A172 (cell line): Measurements from ENCODE around the gene NRG3. TPM values are rescaled to one million over a fixed set of nuclear protein-coding genes. Genes with fewer than 3 reads are reported as not detected.

Experiments used
- DNase-seq: peaks from one replicate; pipeline ENCODE4 v3.0.0-alpha.2; 2015; ENCODE audit warnings: low spot score
- total RNA-seq: library from RNA; depleted of rRNA; stranded (reverse); fragments of >200 nt; shearing (Covaris generic); gene quantifications from 2 replicates; pipeline ENCODE4 v1.2.3, GENCODE V29; 2014

The NRG3 gene
- total RNA-seq, 1 experiment from 2014 or later, result 0.16 TPM

DNA sequence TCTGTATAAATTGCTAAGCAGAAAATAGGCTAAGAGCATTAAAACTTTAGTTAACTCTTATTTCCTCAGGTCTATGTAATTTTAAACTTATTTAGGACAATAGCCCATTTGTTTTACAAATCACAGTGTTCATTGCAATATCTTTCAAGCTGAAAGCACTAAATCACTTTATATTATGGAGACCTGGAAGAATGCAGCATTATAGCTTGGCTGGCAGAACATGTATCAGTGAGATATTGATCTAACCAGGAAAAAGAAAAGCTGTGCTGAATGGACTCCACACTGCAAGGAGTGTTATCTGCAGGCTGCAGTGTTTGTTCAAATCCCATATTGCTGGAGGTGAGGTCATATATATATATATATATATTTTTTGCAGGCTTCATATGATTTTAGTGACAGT is 517.5 kb downstream of the NRG3 start:
- DNase-seq, result no peak

DNA sequence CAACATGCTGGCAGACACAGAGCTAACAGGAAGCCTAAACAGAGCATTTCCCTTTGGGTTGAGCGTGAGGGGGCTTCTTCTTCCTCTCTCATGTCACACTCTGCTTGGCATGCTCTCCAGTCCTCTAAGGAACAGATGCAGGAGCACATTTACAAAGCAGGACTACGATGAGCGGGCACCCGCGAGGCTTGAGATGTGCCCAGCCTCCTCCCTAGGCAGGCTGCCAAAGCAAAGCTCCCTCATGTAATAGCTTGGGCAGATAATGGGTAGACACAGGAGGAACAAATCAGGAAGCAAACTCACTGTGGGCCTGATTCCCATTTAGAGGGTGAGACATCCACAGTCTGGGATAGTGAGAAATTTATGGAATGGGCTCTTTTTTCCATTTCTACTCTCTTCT is 519.1 kb downstream of the NRG3 start:
- DNase-seq, result no peak

DNA sequence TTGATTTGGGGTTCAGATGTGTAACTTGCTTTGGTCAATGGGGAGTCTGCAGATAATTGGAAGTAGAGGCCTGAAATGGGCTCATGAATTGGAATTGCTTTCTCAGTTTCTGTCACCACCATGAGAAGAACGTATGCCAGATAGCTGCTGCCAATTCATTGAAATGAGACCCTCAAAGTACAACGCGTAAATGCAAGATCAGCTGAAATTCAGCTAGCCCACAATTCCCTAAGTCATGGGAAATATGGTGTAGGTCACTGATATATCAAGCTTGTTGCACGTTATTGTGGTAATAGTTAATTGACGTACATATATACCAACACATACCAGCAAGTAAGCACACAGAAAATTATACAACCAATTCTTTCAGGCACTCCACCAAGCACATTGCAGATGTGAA is 520.0 kb downstream of the NRG3 start:
- no peak for DNase-seq

DNA sequence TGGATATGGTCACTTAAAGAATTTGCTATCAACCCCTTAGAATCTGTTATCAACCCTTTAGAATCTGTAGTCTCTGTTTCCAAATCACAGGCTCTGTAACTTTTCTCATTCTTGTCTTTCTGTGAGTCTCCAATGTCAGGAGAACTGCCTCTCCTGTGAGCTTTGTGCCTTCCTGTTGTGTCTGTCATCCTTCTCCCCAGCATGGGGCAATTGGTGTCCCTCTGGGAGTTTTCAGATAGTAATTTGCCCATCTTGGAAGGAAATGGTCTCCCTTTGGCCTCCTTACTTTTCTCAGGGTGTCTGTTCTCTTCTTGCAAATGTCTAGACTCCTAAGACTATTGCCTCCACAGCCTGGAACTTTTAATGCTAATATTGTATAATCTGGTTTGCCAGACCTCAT is 521.9 kb downstream of the NRG3 start:
- DNase-seq, result no peak

DNA sequence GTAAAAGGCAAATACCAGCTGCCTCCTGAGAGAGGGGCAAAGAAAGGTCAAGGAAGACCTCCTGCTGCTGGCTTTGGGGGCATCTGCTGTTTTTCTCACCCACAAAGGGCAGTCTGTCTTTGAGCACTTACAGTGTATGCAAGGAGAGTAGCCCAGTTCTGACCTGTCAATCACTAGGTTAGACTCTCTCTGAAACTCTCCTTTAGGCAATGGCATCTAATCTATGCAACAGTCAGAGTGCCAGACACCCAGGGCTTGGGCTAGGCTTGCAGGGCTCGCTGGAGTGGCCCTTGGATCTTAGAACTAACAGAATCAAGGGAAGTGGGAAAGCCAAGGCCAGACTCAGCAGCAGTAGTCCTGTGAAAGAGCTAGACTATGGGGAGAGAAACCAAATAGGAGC is 522.9 kb downstream of the NRG3 start:
- DNase-seq, result no peak

DNA sequence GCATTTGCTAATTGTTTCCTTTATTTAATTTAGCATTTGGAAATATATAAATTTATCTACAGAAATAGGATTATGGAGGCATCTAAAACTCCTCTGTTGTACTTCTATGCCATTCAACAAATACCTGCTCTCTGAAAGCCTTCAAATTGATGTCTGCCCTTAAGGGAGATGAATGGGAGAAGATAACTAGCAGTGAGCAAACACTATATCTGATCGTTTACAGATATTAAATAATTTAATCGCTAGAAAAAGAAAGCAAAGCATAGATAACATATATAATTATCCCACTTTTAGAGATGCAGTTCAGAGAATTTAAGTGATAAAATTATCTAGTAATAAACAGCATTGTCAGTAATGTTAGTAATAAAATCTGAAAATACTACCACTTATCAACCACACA is 524.9 kb downstream of the NRG3 start:
- no peak for DNase-seq

DNA sequence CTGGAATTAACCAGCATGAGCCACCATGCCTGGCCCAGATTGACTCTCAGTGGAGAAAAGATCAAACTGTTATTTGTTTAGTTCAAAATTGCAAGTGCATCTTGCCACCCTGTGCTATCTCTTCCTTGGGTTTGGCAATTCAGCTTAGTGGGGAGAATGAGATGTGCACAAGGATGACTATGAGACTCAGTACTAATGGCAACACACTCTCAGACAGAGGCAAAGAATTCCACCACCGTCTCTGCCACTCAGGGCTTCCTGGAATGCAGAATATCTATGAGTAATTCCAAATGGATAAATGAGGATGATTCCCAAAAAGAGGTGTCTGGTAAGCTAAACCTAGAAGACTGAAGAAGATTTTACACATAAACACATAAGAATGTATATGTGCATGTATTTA is 525.8 kb downstream of the NRG3 start:
- DNase-seq, result no peak

DNA sequence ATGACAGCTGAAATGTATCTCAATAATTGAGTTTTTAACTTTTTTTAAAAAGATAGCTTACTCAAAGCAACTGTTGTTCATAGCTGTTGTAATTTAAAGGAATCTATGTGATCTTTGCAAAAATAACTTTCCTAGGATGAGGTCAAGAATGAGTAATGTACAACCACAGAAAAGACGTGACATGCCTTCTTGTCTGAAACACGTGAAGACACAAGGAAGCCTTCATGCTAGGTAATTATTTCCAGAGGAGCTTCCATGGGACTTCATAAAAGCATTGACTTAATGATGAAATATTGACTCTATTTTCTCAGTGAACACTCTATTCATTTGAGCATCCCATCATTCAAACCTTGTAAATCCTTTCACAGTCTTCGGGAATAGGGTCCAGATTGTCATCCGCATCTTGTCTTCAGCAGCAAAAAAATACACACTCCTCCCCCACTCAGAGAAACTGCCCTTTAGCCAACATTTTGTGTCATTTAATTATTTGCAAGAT is 528.0 kb downstream of the NRG3 start:
- DNase-seq, result no peak

DNA sequence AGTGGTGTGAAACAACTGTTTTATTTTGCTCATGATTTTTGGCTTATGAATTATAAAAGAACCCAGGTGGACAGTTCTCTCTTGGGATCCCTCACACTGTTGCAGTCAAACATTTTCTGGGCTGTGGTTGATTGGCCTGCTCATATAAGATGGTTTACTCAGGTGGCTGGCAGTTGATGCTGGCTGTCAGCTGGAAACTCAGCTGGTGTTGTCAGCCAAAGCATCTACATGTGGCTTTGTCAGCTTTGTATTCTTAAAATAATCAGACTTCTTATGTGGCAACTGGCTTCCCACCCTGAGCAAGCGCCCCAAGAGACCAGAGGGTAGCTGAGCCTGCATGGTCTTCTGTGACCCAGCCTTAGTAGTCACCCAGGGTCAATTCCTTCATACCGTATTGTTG is 534.7 kb downstream of the NRG3 start:
- DNase-seq, result no peak

DNA sequence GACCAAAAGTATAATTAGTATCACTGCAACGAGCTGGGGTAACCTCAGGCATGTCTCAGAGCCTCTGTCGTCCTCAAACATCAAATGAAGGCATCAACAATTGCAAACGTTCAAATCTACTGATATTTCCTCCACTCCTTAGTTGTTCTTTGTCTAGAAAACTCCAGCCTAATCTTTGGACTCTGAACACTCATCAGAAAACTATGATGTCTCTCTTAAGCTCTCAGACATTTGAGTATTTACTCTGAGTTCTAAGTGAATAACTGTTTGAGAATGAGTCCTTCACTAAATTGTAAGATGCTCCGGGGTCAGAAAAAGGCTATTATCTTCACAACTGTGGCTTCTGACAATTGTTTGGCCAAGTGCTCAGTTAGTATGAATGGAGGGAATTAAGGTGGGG is 536.4 kb downstream of the NRG3 start:
- DNase-seq, result no peak

DNA sequence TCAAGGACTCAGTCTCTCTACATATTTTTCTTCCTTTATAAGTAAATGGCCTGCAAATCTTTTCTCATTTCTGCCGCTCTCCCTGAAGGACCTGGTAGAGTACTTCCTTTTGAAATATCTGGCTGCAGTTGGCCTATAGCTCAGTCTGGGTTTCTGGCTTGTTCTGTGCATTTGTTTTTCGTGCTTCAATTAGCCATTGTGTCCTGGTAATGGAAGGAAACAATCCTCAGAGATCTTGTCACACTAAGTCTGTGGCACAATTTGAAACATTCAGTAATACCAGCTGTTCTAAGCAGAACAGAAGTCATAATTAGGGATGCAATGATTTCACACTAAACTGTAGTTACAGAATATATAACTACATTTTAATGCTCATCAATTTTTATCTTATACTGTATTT is 545.0 kb downstream of the NRG3 start:
- DNase-seq, result no peak

DNA sequence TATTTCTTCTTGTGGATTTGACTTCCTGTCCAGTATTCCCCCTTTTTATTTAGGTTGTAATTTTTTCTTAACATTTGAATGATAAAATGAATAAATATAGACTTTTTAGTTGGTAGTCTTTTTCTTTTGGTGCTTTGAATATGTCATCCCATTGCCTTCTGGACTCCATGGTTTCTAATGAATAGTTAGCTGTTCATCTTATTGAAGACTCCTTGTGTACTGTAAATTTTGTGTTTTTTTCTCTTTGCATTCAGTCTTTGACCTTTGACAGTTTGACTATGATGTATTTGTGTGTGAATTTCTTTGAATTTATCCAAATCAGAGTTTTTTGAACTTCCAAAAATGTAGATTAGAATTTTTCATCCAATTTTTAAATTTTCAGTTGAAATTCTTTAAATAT is 554.3 kb downstream of the NRG3 start:
- no peak for DNase-seq

DNA sequence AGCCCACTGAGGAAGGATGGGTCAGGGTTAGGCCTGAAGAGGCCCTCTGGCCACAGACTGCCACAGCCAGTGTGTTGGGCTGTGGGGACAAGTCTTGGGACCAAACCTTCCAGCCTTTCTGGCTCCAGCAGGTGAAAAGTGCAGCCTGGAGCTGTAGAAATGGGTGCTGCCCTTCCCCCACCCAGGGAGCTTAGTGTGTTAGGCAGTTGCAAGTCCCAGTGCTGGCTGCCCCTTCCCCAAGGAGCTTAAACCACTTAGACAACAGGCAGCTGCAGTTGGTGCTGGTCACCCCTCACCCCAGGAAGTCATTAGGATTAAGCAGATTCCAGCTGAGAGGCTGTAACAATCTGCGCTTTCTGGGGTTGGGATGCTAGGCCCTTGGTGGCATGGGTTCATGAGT is 563.3 kb downstream of the NRG3 start:
- DNase-seq, result no peak

DNA sequence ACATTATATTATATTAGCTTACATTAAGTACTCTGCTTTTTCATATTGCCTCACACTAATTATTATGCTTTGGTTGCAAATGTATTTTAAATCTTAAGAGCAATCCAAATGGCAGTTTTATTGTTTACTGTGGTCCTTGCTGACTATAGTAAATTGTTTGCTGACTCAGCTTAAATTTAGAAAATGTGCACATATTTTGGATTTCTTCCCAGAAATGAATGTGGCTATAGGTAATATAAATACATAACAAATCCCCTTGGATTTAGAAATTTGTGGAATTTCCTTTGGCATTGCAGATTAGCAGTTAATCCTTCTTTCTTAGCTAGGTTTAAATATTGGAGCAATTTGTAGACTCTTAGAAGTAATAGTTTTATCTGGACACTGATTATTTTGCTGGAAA is 565.8 kb downstream of the NRG3 start:
- DNase-seq, result no peak

DNA sequence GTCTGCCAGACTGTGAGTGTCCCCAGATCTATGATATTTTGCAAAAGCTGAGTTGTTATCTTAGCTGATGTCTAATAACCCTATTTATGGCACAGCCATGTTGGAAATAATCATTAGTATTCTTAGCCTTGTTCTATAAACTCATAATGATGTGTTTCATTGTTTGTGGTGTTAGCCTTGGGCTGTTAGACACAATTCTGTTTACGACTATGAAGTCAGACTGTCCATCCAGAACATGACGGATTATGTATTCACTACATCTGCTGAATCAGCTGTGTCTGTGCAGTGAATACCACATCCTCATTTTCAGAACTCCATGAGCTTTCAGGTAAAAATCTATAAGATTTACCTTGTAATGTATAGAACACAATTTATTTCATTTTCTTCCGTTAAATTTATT is 577.1 kb downstream of the NRG3 start:
- no peak for DNase-seq

DNA sequence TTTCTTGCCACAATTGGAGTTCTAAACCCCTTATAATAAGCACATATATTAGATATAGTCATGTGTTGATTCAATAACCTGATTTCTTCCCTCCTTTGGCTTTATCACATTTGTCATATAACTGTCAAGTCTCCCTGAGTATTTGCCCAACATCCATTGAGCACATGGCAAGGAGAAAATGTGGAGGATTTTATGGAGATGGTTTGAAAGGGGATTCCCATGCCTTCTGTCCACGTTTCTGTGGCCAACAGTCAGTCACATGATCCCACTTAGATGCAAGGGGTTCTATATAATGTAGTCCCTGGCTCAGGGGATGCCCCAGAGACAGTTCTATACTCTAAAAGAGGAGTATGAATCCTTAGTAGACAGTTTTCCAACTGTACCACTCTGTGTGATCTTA is 577.7 kb downstream of the NRG3 start:
- DNase-seq, result no peak

DNA sequence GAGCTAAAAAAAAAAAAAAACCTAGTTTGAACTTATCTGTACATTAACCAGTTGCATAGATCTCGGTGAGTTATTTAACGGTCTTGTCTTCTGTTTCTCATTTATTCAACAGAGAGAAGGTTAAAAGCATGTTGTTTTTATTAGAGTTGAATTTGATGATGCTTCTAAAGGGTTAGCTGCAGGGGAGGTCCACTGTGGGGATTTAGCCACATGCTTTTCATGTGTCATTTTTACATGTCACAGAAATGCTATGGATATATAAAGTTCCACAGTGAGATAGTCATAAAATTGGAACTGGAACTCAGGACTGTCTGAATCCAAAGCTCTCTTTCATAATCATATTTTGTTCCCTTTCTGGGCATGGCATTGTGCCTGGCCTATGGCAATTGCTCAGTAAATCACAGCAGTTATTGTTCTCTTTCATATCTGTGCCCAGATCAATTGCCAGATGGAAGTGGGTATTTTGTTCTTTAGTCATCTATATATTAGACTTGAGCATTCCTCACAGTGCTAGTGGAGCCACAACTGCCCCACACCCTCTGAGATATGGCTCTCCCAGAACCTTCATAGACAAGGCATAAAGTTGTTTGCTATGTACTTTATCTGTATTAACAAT is 578.8 kb downstream of the NRG3 start:
- no peak for DNase-seq

DNA sequence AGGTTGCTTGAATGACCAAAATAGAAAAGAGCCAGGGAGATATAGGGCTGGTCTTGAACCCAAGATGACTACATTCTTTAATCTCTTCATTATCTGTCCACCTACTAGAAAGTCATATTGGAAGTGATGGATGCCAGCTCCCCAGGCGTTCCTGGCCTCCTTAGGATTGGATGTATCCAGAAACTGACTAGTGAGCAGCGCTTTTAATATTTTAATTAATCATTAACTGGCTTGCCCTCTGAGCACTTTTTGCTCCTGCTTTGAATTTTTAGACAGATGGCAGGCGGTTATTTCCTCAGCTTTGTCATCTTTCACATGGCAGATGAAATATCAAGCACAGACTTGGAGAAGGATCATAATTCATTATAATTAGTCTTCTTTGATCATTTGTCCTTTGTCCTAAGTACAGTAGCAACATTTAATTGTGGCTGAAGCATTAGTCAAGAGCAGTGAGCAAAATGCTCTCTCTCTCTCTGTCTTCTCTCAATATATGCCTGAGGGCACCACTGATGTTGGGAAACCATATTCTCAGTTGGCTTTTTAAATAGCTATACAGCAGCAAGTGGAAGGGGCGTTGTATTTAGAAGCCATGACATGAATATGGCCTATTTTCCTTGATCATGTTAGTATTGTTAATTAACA is 588.0 kb downstream of the NRG3 start:
- no peak for DNase-seq

DNA sequence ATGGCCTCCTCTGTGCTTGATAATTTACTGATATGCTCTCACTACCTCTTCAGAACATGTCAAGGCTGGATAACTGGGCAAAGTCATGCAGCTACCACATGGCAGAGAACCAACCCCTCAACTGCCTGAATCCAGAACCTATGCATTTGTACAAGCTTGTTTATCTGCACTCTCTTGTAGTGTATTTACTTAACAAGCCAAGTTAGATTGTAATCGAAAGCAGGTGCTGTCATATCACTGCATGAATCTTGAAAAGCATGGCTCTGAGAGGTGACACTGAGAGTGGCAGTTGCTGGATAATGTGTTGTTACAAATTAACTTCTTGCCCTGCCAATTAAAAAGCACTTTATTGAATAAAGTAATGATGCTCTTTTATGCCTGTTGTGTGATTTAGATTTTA is 588.6 kb downstream of the NRG3 start:
- DNase-seq, result no peak

DNA sequence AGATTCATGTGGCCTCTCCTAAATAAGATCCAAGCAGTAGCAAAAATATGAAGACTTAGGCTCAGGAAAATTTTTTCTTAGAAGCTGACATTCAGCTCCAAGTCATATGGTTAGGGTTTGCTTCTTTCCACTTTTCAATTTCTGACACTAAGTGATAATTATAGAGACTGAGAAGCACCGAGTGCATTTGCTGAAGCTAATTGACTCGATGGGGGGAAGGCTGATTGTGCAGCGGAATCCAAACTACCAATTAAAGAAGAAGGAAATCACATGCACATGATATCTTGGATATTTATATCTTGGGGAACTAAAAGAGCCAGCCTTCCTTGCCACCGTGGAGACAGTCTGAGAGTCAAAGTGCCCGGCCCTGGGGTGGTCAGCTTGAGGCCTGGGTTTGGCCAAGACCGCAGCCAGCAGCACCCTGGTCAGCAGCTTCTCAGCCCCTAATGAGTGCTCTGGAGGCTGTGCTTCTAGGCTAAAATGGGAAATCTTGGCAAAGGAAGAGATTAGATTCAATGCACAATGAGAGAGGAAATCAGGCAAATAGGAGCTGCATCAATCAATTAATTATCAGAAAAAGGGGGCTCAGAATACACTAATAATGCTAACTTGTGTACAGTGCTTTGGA is 589.3 kb downstream of the NRG3 start:
- no peak for DNase-seq

DNA sequence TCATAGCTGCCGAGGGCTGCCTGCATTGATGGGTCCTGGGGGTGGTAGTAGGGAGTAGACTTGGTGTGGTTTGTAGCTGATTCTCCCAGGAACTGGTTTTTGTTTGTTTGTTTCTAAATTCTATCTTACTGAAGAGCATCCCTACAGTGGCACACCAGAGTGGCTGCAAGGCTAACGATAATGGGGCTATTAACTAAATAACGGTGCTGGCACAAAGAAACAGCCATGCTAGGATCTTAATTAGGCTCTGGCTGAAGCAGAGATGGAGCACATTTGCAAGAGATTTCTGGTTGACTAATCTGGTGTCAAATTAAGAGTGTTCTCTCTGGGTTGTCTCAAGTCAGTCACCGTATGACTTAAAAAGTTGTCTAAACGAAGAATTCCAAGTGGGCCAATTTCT is 590.0 kb downstream of the NRG3 start:
- no peak for DNase-seq

DNA sequence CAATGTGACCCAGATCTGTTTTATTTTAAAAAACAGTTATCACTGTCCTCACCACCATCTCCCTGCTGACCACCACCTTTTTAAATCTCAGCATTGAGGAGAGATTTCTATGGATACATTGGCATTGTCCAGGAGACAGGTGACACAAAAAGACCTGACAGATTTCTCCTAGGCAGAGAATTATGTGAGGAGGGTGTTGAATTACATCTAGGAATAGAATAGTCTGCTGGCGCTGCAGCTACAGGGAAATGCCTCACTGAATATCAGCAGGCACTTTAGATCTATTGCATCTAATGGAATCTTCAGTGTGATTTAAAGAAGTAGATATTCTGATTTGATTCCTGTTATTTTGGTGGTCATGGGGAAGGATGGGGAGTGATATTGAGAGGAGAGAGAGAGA is 593.5 kb downstream of the NRG3 start:
- no peak for DNase-seq
